Body of pancreas (tissue), 4 donors: ENCODE measurements around the gene TSPAN33.

Source experiments
- CTCF ChIP-seq, 7 experiments: fragments of 450-650 bp in 4 of 7; fragments of 200-600 bp in 3 of 7; sonication (generic) in 3 of 7; IDR thresholded peaks; one replicate each; pipeline ENCODE4 v1.5.1; 2016 to 2019; ENCODE audit warnings: antibody characterized with exemption in 7 of 7
- POLR2A ChIP-seq, 3 donors: fragments of 450-650 bp; IDR thresholded peaks; one replicate each; pipeline ENCODE4 v1.6.1; 2016; ENCODE audit warnings: antibody characterized with exemption in 3 of 3, mild to moderate bottlenecking in 2 of 3

GRCh38 chr7:129193892-129194291 lies 49.4 kb downstream of the TSPAN33 start:
- TF ChIP-seq CTCF (IDR thresholded peaks at IDR 0.05) (no peak), POLR2A (IDR thresholded peaks at IDR 0.05) (no peak)
